ENCODE data around the gene LYZL1.
"Not testable (repeated sequence)": the region's sequence is repeated elsewhere in the genome, so short reads cannot be mapped to it uniquely, and the experiment has no call there.

Gene LYZL1

DNA sequence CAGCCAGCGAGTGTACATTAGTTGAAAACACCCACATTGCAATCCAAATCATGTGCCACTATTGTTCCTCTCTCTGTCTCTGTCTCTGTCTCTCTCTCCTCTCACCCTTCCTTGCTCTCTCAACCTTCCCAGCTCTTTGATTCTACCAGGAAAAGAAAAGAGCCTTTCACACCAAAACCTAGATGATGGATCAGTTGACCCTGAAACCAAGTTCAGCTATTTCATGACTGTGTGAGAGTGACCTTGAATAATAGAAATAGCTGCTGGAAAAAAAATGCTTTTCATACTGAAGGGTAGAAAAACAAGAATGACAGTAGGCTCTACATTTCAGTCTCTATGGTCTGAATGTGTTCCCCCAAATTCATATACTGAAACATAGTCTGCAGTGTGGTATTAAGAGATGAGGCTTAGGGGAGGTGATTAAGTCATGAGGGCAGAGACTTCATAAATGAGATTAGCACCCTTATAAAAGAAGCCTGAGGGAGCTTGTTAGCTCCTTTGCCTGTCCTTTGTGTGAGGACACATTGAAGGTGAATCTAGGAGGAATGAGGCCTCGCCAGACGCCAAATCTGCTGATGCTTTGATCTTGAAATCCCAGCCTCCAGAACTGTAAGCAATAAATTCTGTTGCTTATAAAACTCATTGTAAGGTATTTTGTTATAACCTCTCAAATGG lies 65.2 kb downstream of the LYZL1 start:
- no peak for DNase-seq (ENCODE audit: extremely low read depth, low read depth)
- TF ChIP-seq, protein P1, sequence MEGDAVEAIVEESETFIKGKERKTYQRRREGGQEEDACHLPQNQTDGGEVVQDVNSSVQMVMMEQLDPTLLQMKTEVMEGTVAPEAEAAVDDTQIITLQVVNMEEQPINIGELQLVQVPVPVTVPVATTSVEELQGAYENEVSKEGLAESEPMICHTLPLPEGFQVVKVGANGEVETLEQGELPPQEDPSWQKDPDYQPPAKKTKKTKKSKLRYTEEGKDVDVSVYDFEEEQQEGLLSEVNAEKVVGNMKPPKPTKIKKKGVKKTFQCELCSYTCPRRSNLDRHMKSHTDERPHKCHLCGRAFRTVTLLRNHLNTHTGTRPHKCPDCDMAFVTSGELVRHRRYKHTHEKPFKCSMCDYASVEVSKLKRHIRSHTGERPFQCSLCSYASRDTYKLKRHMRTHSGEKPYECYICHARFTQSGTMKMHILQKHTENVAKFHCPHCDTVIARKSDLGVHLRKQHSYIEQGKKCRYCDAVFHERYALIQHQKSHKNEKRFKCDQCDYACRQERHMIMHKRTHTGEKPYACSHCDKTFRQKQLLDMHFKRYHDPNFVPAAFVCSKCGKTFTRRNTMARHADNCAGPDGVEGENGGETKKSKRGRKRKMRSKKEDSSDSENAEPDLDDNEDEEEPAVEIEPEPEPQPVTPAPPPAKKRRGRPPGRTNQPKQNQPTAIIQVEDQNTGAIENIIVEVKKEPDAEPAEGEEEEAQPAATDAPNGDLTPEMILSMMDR (IDR thresholded peaks at IDR 0.05; ENCODE audit: low read depth, low read length): no peak

DNA sequence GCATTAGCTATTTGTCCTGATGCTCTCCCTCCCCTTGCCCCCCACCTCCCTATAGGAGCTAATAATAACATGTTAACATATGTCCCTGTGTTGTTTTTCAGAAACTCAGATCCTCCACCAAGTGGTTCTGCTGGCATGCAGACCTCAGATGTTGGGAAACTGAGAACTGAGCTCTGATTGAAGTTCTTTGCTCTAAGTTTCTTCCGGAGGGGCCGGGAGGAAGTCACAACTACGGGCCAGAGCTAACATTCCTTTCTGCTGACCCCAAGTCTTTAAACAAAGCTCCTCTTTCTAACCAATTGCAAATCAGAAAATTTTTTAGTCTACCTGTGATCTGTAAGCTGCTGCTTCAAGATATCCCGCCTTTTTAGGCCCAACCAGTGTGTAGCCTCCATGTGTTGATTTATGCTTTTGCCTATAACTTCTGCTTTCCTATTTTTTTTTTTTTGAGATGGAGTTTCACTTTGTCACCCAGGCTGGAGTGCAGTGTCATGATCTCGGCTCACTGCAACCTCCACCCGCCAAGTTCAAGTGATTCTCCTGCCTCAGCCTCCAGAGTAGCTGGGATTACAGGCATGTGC lies 66.6 kb downstream of the LYZL1 start:
- no peak for DNase-seq (ENCODE audit: extremely low read depth, low read depth)

DNA sequence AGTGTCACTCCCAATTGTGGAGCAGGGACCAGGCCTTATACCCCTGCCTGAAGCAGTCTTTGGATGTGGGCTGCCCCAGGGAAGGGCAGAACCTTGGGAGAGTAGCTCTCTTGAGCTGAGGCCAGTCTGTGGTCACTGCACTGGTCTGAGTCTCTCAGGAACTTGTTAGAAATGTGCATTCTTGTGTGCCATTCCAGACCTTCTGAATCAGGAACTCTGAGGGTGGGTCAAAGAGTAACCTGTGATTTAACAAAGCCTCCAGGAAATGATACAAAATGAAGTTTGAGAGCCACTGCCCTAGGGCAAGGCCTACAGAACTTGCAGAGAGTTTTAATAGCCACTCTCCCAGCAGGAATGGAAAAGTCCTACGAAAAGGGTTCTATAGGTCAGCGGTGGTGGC lies 68.1 kb downstream of the LYZL1 start:
- no peak for DNase-seq (ENCODE audit: extremely low read depth, low read depth)
- TF ChIP-seq, protein P1 (IDR thresholded peaks at IDR 0.05; ENCODE audit: low read depth, low read length): no peak

More for the DNA sequence above, 66.6 kb downstream of the LYZL1 start:
- TF ChIP-seq, protein P1 (IDR thresholded peaks at IDR 0.05; ENCODE audit: low read depth, low read length): no peak

DNA sequence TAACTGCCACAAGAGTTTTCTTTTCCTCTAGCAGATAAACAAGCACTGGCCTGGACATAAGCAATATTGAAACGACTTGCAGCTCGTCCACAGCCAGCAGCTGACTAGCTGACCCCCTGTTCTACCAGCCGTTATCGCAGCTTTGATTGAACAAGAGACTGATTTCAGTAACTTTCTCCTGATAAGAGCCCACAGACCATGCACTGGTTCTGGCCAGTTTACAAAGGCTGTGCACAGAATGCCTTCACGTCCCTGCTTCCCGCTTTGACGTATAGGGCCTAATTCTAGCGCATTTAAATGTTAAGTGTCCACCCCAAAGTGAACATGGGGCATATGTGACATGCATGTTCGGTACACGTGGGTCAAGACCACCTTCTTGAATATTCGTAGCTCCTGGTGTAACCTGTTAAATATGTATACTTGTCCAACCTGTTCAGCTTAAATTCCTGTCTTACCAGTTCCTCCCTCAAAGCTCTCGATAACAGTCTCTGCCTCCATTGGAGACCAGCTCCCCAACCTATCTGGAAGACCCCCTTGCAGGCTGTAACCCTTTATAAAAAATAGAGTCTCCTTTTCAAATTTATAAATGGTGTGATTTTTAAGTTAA lies 69.2 kb downstream of the LYZL1 start:
- no peak for DNase-seq (ENCODE audit: extremely low read depth, low read depth)
- TF ChIP-seq, protein P1 (IDR thresholded peaks at IDR 0.05; ENCODE audit: low read depth, low read length): no peak

DNA sequence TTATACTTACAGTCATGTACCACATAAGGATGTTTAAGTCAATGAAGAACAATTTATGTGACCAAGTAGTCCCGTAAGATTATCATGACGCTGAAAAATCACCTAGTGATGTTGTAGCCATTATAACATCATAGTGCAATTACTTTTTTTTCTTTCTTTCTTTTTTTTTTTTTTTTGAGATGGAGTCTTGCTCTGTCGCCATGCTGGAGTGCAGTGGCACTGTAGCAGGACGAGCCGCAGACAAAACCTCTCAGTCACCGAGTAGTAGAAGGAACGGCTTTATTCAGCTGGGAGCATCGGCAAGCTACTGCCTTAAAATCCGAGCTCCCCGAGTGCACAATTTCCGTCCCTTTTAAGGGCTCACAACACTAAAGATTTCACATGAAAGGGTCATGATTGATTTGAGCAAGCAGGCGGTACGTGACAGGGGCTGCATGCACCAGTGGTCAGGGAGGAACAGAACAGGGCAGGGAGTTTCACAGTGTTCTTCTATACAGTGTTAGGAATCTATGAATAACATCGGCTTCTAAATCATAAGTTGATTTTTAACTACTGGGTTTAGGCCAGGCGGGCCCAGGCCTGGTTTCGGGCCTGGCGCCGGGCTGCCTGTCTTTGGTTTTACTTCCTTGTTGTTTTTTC lies 71.5 kb downstream of the LYZL1 start:
- not testable (repeated sequence) for DNase-seq (ENCODE audit: extremely low read depth, low read depth)

Measured in AG09319 (cell line).